GM20431 (cell line): ENCODE data around the gene MIPOL1.
"Not testable (repeated sequence)": the region's sequence is repeated elsewhere in the genome, so short reads cannot be mapped to it uniquely, and the experiment has no call there.

ENCODE experiments used
- in situ Hi-C: fragments of 300-500 bp; cut with MseI, MboI; formaldehyde crosslinking; loops from one replicate; pipeline ENCODE4 v1.15.0; 2020; ENCODE audit warnings: low sequenced_read_pairs; ENCODE audit not compliant: unreplicated experiment

The MIPOL1 gene, protein sequence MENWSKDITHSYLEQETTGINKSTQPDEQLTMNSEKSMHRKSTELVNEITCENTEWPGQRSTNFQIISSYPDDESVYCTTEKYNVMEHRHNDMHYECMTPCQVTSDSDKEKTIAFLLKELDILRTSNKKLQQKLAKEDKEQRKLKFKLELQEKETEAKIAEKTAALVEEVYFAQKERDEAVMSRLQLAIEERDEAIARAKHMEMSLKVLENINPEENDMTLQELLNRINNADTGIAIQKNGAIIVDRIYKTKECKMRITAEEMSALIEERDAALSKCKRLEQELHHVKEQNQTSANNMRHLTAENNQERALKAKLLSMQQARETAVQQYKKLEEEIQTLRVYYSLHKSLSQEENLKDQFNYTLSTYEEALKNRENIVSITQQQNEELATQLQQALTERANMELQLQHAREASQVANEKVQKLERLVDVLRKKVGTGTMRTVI

DNA sequence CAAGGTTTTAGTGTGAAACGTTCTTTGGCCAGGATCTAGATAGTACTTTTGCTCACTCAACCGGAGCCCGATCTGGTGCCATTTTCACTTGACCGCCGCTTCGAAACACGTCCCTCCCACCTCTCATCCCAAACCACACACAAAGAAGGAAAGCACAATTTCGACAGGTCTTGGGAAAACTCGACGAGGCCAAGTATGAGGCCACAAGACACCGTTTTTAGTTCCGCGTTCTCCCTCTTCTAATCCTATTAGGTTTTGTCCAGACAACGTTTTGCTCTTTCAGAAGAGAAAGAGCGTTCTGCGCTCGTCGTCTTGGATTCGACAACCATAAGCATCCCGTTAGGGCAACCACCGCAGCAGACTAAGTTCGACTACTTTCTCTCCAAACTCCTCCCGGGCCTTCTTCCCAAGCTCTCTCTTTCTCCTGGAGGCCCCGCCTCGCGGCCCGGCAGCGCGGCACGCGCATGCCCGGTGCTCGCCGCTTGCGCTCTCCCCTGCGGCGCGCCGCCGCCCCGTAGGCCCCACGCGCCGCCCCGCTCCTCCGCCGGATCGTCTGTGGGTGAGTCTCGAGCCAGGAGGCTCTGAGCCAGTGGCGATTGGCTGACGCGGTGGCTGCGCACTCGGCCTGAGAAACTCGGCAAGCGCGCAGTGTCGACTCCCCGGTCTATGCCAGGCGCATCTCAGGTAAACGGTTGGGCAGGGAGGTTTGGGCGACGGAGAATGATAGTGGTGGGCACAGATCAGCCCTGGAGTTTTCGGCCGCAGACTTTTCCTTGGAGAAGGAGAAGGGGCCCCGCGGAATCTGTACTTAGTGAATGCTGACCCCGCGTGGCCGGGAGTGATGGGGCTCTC is at the start of gene MIPOL1:
Gene MIPOL1, plus strand, starts transcription at position 517 of the 852 bp plus-strand sequence. CDS start 49,952 bp downstream, outside the sequence.
- in situ Hi-C loops, result no loop called here

DNA sequence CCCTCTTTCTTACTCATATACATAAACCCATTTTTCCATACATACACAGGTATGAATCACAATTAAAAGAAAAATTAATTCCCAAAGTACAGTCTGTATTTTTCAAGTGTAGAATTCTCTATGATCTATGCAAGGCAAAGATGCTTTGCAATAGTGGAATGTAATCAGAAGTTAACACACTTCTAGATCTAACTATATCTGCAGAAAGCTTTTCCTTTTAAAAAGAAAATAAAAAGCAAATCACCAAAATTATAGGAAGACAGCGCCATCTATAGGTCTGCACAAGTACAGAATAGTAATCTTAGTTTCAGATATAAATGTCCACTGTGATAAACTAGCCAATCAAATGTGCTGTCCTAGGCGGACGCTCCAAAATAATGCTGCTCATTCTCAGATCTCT is 47.3 kb upstream of the MIPOL1 start:
- in situ Hi-C loops, result no loop called here

DNA sequence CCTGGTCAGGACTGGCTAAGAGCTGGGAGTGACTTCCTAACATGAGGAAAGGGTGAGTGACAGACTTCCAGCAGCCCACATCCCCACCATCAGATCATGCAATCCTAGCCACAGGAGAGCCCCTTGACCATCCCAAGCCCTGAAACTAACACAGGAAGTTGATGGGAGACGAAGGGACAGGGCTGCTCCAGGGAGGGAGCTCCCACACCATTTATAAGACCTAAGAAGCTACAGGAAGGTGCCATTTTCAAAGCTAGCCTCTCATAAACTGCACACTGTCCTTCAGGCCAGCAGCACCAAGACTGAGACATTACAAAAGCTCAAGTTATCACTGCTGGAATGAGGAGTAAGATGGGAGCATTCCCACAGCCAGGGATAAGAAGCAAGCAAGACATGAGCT is 44.7 kb upstream of the MIPOL1 start:
- in situ Hi-C loops, result no loop called here

DNA sequence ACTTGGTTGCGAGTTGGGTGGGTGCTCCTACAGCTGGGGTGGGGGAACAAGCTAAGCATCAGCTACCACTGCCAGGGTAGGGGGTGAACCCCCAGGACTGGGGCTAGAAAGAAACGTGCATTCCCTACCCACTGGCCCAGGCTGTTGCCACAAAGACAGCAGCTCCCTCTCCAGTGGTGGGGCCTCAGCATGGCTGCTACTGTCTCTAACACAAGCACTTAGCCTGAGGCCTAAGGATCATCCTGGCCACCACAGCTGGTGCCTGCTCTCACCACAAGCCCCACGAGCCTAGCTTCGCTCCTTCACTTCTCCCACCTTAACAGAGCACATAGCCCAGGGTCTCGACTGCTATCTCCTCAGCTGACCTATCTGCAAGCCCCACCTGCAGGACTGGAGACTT is 44.3 kb upstream of the MIPOL1 start:
- in situ Hi-C loops, result no loop called here

DNA sequence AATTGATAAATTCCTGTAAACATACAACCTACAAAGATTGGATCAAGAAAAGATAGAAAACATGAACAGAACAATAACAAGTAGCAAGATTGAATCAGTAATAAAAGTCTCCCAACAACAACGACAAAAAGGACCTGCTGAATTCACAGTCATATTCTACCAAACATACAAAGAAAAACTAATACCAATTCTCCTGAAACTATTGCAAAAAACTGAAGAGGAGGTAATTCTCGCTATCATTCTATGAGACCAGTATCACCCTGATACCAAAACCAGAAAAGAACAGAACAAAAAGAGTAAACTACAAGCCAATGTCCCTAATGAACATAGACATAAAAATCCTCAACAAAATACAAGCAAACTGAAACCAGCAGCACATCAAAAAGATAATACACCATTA is 39.8 kb upstream of the MIPOL1 start:
- in situ Hi-C loops, result no loop called here

DNA sequence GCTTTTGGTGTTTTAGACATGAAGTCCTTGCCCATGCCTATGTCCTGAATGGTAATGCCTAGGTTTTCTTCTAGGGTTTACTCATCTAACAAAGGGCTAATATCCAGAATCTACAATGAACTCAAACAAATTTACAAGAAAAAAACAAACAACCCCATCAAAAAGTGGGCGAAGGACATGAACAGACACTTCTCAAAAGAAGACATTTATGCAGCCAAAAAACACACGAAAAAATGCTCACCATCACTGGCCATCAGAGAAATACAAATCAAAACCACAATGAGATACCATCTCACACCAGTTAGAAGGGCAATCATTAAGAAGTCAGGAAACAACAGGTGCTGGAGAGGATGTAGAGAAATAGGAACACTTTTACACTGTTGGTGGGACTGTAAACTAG is 35.4 kb upstream of the MIPOL1 start:
- in situ Hi-C loops, result not testable (repeated sequence)

DNA sequence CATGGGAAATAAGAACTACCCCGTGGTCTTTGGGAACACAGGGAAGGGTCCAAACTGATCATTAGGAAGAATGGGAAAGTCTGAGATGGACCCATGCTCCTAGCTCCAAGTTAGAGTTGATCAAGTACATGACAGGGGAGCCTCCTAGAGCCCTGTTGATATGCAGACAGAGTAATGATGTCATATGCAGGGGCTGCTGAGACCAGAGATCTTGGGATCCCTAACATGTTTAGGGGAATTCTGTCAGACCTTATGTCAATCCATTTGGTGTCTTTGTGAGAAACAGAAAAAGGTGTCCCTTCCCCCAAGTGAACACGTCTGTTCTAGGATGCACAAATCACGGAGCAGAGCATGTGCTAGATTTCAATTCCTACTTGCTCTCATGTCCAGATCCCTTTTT is 31.9 kb upstream of the MIPOL1 start:
- in situ Hi-C loops, result no loop called here

DNA sequence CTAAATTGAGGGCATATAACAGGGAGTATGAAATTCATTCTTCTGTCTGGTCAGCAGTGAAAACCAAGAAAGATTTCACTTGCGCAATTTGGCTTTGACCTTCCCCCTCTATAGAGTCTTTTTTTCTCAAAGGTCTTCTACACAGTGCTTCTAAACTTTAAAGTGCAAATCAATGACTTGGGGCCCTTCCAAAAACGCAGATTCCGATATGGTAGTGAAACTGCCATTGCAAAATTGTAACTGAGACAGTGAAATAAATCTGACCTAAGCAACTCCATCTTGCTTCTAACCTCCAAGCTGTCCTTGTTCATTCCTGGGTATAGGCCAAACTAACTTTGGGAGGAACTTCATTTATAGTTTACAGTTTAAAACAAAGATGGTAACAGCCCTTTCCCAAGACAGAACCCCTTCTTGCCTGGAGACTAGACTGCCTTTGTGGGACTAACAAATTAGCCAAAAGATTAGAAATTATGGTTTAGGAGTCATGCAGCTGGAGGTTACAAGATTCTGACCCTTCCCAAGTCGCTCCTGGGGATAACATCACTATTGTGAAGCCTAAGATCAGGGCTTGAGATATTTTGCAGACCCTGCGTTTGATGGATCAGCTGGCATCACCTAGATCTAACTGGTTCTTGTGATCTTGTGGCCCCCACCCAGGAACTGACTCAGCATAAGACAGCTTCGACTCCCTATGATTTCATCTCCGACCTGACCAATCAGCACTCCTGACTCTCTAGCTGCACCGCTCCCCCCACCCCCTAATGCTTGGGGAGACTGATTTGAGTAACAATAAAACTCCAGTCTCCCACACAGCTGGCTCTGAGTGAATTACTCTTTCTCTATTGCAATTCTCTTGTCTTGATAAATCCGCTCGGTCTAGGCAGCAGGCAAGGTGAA is 30.3 kb upstream of the MIPOL1 start:
- in situ Hi-C loops, result no loop called here

DNA sequence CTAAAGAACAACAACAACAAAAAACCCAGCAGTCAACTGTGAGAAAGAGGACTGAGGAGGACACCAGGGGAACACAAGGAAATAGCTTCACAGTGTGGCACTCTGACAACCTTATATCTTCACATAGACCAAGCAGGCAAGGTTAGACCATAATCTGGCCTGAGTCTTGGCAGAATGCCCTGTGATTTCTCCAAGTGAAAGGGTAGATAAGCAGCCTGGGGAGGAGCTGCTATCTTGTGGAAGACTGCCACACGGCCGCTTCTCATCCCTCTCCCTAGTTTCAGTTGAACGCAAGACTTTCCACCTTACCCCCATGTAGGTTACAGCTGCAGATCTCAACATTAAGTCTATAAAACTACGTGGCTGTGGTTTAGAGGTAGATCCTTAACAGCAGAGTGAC is 29.0 kb upstream of the MIPOL1 start:
- in situ Hi-C loops, result no loop called here

DNA sequence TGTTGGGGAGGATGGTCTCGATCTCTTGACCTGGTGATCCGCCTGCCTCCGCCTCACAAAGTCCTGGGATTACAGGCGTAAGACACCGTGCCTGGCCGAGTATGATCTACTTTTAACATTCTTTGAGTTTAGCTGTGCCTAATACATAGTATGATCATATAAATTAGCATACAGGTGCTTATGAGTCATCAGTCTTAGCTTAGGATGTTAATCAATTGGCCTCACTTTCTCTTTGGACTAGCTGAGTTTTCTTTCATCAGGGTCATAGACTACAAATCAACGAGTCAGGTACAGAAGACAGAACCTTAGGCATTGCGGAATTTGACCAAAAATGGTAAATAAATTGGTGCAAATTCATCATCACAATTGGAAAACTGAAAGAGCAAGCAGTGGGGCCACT is 27.5 kb upstream of the MIPOL1 start:
- in situ Hi-C loops, result no loop called here

DNA sequence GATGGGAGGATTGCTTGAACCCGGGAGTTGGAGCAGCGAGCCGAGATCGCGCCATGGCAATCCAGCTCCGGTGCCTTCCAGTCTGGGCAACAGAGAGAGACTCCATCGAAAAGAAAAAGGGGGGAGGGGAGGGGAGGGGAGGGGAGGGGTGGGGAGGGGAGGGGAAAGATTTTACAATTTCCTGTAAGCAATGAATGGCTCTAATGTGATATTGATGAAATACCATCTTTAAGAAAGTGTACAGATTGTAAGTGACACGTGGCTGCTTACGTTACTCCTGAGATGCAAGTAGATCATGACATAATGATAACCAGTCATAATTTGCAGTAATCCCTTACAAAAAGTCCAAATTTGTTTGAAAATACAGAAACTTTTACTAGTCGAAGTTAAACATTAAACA is 26.7 kb upstream of the MIPOL1 start:
- in situ Hi-C loops, result no loop called here

DNA sequence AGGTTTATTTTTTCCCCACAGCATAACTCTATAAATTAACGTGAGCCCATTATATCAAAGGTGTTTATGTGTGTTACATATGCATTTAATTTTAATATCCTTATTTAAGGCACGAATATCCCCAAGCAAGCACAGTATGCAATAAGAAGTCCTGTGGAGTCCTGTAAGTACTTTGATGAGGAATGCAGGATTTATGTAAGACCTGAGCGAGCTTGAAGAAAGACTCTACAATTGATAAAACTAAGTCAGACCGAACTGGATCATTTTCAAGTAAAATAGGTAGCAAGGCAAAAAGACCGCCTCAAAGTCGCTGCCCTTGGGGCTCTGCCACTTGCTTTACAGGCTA is 26.1 kb upstream of the MIPOL1 start:
- in situ Hi-C loops, result no loop called here

DNA sequence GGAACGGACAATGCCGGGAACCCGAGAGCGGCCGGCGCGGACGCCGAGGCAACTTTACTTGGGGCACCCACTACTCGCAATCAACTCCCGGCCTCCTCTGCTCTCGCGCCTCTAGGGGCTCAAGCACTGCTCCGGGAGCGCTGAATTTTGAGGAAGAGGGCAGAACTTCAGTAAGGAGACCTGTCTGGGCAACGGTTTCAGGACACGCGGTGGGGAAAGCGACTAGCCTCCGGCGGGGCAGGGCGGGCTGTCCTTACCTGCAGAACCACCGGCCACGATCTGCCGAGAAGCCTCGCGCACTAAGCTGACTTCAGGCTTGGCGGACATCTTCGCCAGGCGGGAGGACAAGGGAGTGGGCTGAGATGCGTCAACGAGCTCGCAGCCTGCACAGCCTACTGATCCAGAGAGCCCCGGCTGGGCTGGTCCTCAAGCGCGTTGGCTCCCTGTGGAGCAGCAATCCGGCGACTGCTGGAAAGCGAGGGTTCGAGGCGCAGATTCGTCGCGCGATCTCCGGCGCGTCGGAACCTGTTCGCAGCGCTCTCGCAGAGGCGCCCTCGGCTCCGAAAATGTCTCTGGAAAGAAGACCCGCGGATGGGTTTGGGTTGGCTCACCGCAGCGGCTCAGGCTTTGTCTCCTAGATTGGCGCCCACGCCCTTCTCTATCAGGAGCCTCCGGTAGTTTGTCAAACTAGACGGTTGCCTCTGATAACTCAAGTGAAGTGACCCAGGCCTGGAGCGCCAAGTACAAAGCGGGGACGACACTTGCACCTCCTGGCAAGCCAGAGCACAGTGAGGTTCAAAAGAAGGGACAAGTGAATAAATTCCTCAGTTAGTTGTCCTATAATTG is 25.5 kb upstream of the MIPOL1 start, which contains the start of gene SLC25A21:
Gene SLC25A21, minus strand, starts transcription at position 583 of the 846 bp plus-strand sequence.
- in situ Hi-C loops, result no loop called here

DNA sequence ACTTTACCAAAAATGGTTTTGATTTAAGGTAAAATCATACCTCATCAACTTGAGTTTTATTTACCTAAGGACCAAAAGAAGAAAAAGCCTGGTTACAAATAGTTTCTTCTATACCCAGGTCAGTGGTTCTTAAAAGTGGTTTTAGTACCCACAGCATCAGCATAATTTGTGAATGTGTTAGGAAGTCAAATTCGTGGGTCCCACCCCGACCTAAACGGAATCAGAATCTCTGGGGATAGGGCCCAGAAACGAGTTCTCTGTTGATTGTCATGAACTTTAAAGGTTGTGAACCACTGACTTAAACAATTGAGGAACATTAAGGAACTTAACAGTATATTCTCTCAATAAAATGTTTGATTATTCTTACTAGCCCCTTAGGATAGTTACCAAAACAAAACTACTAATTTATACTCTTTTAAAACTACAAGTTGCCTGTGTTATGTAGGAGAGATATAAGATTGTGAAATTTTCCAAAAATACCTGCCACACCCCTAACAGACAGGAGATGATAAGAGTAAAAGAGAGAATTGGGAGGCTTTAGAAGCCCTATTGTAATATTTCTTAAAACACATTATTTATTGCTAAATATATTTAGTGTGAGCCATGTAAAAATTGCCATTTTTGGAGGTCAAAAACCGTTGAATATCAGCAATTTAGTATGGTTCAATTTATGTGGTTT is 24.7 kb upstream of the MIPOL1 start:
- in situ Hi-C loops, result no loop called here

DNA sequence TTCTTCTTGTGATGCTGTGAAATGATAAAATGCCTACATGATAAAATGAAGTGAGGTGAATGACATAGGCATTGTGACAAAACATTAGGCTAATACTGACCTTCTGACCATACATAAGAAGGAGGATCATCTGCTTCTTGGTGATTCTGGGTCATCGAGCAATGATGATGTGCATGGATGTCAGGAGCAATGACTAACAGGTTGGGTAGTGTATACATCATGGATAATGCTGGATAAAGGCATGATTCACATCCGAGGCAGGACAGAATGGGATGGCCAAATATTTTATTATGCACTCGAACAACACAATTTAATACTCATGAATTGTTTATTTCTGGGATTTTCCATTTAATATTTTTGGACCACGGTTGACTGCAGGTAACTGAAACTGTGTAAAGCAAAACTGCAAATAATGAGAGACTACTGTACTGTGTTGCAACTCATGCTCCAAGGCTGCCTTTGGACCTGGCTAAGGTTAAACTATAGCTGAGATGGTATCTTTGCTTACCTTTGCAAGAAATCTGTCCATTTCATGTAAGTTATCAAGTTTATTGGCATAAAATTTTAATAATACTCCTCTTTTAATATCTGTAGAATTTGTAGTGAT is 17.7 kb upstream of the MIPOL1 start:
- in situ Hi-C loops, result no loop called here

DNA sequence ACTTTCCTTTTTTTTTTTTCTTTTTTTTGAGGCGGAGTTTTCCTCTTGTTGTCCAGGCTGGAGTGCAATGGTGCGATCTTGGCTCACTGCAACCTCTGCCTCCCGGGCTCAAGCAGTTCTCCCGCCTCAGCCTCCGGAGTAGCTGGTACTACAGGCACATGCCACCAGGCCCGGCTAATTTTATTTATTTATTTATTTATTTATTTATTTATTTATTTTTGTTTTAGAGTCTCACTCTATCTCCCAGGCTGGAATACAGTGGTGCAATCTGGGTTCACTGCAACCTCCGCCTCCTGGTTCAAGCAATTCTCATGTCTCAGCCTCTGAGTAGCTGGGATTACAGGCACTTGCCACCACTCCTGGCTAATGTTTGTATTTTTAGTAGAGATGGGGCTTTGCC is 16.9 kb upstream of the MIPOL1 start:
- in situ Hi-C loops, result not testable (repeated sequence)

DNA sequence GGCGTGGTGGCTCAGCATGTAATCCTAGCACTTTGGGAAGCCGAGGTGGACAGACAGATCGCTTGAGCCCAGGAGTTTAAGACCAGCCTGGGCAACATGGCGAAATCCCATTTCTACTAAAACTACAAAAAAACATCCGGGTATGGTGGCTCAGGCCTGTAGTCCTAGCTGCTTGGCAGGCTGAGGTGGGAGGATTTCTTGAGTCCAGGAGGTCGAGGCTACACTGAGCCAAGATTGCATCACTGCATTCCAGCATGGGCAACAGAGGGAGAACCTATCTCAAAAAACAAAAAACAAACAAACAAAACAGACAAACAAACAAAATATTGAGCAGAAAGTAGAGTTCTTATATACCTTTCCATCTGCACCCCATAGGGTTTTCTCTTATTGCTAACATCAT is 16.3 kb upstream of the MIPOL1 start:
- in situ Hi-C loops, result no loop called here

DNA sequence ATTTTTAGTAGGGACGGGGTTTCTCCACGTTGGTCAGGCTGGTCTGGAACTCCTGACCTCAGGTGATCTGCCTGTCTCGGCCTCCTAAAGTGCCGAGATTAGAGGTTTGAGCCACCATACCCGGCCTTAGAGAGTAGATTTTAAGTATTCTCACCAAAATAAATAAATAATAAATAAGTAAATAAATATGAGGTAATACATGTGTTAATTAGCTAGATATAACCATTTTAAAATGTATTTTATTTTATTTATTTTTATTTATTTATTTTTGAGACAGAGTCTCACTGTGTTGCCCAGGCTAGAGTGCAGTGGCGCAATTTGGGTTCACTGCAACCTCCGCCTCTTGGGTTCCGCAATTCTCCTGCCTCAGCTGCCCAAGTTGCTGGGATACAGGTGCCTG is 13.2 kb upstream of the MIPOL1 start:
- in situ Hi-C loops, result not testable (repeated sequence)
